NCI-H2171 (cell line): ENCODE measurements around the gene HTR4.

Experiments
- DNase-seq: peaks from one replicate; lab custom pipeline; 2025; lab: John Stamatoyannopoulos, UW

HTR4 gene

GRCh38 chr5:148607406-148607805 is 46.9 kb downstream of the HTR4 start:
- no peak for DNase-seq

- DNase-seq, result no peak
These were observed 48.0 kb downstream of the HTR4 start for GRCh38 chr5:148606296-148606695.

DNA sequence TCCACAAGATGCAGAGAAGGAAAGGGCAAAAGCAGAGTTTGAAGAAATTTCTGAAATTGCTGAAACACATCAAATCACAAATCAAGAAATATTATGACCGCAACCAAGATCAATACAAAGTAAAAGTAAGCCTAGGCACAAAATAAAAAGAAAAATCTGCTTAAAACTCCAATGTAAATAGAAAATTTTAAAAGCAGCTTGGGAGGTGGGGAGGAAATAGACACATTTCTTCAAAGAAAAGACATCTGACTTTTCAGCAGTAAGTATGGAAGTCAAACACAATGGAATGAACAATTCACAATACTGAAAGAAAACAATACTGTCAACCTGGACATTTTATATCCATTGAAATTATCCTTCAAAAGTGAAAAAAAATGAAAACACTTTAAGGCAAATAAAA is 55.1 kb downstream of the HTR4 start:
- DNase-seq, result no peak

GRCh38 chr5:148595697-148596096 is 58.6 kb downstream of the HTR4 start:
- DNase-seq, result no peak

- DNase-seq, result no peak
These were observed 67.5 kb downstream of the HTR4 start for GRCh38 chr5:148586796-148587195.

DNA sequence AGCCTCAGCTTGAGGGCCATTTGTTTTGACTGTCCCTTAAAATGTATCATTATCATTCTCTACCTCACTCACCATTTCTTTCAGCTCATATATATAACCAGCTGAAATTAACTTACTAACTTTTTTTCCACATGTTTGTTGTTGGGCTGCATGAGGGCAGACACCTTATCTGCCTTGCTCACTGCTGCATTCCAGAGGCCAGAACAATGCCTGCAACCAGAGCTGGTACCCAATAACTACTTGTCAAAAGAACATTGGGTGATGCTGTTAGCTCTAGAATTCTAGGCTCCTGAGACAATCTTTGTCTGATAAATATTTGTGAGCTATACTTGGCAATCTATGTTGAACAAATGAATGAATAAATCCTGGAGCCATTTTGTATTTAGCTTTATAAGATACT is 68.3 kb downstream of the HTR4 start:
- DNase-seq, result no peak

GRCh38 chr5:148584103-148584502 is 70.2 kb downstream of the HTR4 start:
- DNase-seq, result no peak

DNA sequence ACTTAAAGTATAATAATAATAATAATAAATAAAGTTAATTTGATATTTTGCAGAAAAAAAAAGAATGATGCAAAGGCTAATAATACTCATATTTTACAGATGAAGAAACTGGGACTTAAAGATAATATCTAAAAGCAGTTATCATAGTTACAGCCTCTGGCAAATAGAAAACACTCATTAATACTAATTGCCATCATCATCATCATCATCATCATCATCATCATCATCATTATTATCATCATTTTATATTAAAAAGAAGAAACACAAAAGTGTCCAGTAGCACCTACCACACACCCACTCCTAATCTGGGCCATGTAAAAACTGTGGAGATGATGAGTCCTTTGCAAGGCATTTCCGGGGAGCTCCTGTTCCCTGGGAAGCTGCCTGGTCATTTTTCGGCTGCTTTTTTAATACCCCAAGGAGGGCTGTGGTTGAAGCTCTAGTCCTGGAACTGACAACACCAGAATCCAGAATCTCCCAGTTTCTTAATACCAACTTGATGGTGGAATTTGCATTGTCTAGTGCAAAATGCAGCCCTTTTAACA is 70.8 kb downstream of the HTR4 start:
- DNase-seq, result no peak

GRCh38 chr5:148574167-148574566 is 80.2 kb downstream of the HTR4 start:
- DNase-seq, result no peak

GRCh38 chr5:148573374-148573773 is 81.0 kb downstream of the HTR4 start:
- DNase-seq, result no peak

GRCh38 chr5:148569948-148570347 is 84.4 kb downstream of the HTR4 start:
- DNase-seq, result no peak

GRCh38 chr5:148565148-148565547 is 89.2 kb downstream of the HTR4 start:
- DNase-seq, result no peak

DNA sequence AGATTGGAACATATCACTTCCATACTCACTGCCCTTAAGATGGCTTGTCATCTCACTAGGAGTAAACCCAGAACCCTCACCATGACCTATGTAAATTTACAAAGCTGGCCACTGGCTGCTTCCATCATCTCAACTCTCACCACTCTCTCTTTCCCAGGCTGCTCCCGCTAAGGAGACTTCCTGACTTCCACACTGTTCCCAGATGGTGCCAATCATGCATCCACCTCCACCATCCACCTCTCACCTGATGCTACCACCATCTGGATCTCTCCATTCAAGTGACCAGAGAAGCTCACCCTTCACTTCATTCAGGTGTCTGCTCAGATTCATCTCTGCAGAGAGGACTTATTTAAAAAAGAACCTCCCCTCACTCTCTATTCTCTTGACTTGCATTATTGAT is 91.3 kb downstream of the HTR4 start:
- no peak for DNase-seq

- no peak for DNase-seq
These were observed 92.5 kb downstream of the HTR4 start for GRCh38 chr5:148561801-148562311.

- no peak for DNase-seq
These were observed 94.9 kb downstream of the HTR4 start for GRCh38 chr5:148559461-148559860.

DNA sequence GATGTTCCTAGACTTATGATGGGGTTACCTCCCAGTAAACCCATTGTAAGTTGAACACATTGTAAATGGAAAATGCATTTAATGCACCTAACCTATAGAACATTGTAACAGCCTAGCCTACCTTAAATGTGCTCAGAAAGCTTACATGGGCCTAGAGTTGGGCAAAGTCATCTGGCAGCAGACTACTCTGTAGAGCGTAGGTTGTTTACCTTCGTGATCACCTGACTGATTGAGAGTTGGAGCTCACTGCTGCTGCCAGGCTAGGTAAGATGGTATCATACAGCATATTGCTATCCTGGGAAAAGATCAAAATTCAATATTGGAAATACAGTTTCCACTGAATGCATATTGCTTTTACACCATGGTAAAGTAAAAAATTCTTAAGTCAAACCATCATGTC is 95.4 kb downstream of the HTR4 start:
- DNase-seq, result no peak

GRCh38 chr5:148556835-148557234 is 97.5 kb downstream of the HTR4 start:
- no peak for DNase-seq

DNA sequence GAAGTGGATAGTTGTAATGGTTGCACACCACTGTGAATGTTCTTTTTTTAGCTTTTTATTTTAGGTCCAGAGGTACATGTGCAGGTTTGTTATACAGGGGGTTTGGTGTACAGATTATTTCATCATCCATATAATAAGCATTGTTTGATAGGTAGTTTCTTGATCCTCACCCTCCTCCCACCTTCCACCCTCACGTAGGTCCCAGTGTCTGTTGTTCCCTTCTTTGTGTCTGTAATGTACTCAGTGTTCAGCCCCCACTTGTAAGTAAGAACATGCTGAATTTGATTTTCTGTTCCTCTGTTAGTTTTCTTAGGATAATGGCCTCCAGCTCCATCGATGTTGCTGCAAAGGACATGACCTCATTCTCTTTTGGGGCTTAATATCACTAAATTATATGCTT is 99.7 kb downstream of the HTR4 start:
- DNase-seq, result no peak

DNA sequence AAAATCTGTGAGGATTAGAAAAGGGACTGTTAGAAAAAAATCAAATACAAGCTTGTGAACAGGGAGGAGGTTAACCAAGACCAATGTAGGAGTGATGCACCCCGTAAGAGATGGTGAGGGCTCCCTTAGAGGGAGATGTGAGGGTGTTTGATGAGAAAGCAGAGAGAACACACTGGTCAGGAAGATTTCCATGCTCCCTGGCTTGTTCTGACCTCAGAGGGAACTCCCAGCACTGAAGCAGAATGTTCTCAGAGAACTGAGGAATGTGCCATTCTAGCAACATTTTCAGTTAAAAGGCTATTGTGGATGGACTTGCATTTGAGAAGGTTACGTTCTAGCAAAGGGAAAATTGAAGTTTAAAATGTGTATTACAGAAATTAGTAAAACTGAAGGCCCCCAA is 110.6 kb downstream of the HTR4 start:
- DNase-seq, result no peak

GRCh38 chr5:148542812-148543211 is 111.5 kb downstream of the HTR4 start:
- no peak for DNase-seq

- no peak for DNase-seq
These were observed 113.1 kb downstream of the HTR4 start for GRCh38 chr5:148541054-148541835.

GRCh38 chr5:148540647-148541046 is 113.7 kb downstream of the HTR4 start:
- DNase-seq, result no peak

- DNase-seq, result no peak
These were observed 114.5 kb downstream of the HTR4 start for GRCh38 chr5:148539851-148540250.

DNA sequence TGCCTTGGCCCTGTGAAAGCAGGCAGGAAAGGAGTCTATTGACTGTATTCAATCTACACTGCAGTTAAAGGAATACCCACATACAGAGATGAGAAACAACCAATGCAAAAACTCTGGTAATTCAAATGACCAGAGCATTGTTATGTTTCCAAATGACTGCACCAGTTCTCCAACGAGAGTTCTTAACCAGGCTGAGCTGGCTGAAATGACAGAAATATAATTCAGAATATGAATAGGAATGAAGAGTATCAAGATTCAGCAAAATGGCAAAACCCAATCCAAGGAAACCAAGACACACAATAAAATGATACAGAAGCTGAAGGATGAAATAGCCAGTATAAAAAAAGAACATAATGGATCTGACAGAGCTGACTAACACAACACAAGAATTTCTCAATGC is 119.1 kb downstream of the HTR4 start:
- no peak for DNase-seq
